HG03060 (cell line): ENCODE measurements around the gene LSR.
"Not testable (repeated sequence)": the region's sequence is repeated elsewhere in the genome, so short reads cannot be mapped to it uniquely, and the experiment has no call there.

Experiments used
- ATAC-seq: cut with Tn5 transposase; IDR thresholded peaks from one replicate; pipeline ENCODE4 v1.9.1; 2021; ENCODE audit warnings: low read depth, moderate number of reproducible peaks; ENCODE audit not compliant: unreplicated experiment

Gene LSR

GRCh38 chr19:35216833-35217648, 31.8 kb upstream of the LSR start:
- ATAC-seq, result no peak

- ATAC-seq, result no peak
These were observed 31.2 kb upstream of the LSR start for GRCh38 chr19:35217649-35217990.

- ATAC-seq, result no peak
These were observed 29.8 kb upstream of the LSR start for GRCh38 chr19:35219008-35219407.

- ATAC-seq, result no peak
These were observed 28.4 kb upstream of the LSR start for GRCh38 chr19:35220315-35220921.

GRCh38 chr19:35220973-35221590, 27.7 kb upstream of the LSR start:
- ATAC-seq, result not testable (repeated sequence)

- no peak for ATAC-seq
These were observed 26.3 kb upstream of the LSR start for GRCh38 chr19:35222373-35223015.

GRCh38 chr19:35223084-35223790, 25.6 kb upstream of the LSR start:
- ATAC-seq, result no peak

- no peak for ATAC-seq
These were observed 24.8 kb upstream of the LSR start for GRCh38 chr19:35223862-35224505.

- ATAC-seq, result no peak
These were observed 23.9 kb upstream of the LSR start for GRCh38 chr19:35224681-35225571.

GRCh38 chr19:35225951-35226350, 22.9 kb upstream of the LSR start:
- no peak for ATAC-seq

- ATAC-seq, result no peak
These were observed 22.1 kb upstream of the LSR start for GRCh38 chr19:35226748-35227147.

GRCh38 chr19:35228177-35228930, 20.4 kb upstream of the LSR start, which contains the start of gene FAM187B:
Gene FAM187B (minus strand): TSS chr19:35228739. CDS start chr19:35228680, 59 bp downstream.
- ATAC-seq, result no peak

- no peak for ATAC-seq
These were observed 19.2 kb upstream of the LSR start for GRCh38 chr19:35229601-35230000.

- no peak for ATAC-seq
These were observed 16.7 kb upstream of the LSR start for GRCh38 chr19:35231956-35232645.

GRCh38 chr19:35232912-35233311, 15.9 kb upstream of the LSR start:
- no peak for ATAC-seq

GRCh38 chr19:35236638-35237400, 12.0 kb upstream of the LSR start:
- no peak for ATAC-seq

- not testable (repeated sequence) for ATAC-seq
These were observed 9.2 kb upstream of the LSR start for GRCh38 chr19:35239597-35239996.
